Endothelial cell (in vitro differentiated cells): ENCODE measurements around the gene CALR. TPM values are rescaled to one million over a fixed set of nuclear protein-coding genes. Genes with fewer than 3 reads are reported as not detected.

Source experiments
- DNase-seq: peaks from one replicate; pipeline ENCODE4 v3.0.0; 2021; ENCODE audit warnings: low spot score
- H3K27ac Mint-ChIP-seq: one replicate; pipeline ENCODE4 v1.8.0; 2021; ENCODE audit warnings: mixed read lengths, inconsistent platforms; ENCODE audit not compliant: unreplicated experiment
- H3K27me3 Mint-ChIP-seq: one replicate; pipeline ENCODE4 v1.8.0; 2021; ENCODE audit warnings: mild to moderate bottlenecking, moderate library complexity, mixed read lengths, inconsistent platforms; ENCODE audit not compliant: unreplicated experiment
- H3K36me3 Mint-ChIP-seq: one replicate; pipeline ENCODE4 v1.8.0; 2021; ENCODE audit warnings: mild to moderate bottlenecking, low read depth, mixed read lengths, inconsistent platforms; ENCODE audit not compliant: unreplicated experiment
- H3K4me1 Mint-ChIP-seq: one replicate; pipeline ENCODE4 v1.8.0; 2021; ENCODE audit warnings: mild to moderate bottlenecking, mixed read lengths, inconsistent platforms; ENCODE audit not compliant: unreplicated experiment
- H3K4me3 Mint-ChIP-seq: one replicate; pipeline ENCODE4 v1.8.0; 2021; ENCODE audit warnings: mild to moderate bottlenecking, mixed read lengths, inconsistent platforms; ENCODE audit not compliant: unreplicated experiment
- H3K9me3 Mint-ChIP-seq: one replicate; pipeline ENCODE4 v1.8.0; 2021; ENCODE audit warnings: mixed read lengths, inconsistent platforms; ENCODE audit not compliant: unreplicated experiment
- total RNA-seq: library from RNA; stranded (reverse); fragmentation: NEBNext Ultra II Directional; extraction: Animal tissue kit (Norgen Biotek cat#: 25700); gene quantifications from one replicate; pipeline ENCODE4 v1.2.1, GENCODE V29; 2021; ENCODE audit not compliant: unreplicated experiment
- TF ChIP-seq, protein P1 (sequence below): fragments of 200-600 bp; sonication (generic); IDR thresholded peaks from one replicate; pipeline ENCODE4 v1.5.0; 2021; ENCODE audit warnings: antibody characterized with exemption; ENCODE audit not compliant: unreplicated experiment

Gene CALR
- total RNA-seq, 1 donor from 2014 or later = 963 TPM

DNA sequence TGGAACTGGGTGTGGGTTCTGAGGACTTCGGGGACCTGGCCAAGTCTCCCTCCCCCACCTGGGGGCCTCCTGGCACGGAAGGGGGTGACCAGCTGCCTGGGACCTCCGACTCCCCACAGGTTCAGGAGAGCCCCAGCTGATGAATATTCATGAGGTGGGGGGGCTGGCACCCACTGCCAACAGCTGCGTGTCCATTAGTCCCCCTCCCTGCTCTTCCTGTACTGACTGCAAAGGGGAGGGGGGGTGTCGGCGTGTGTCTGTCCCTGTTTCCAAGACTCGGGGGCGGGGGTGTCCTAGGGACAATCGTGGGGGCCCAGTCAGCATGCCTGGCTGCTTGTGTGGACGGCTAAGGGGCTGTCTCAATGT lies 46.3 kb downstream of the CALR start:
- no peak for DNase-seq
- H3K9me3 Mint-ChIP-seq = no peaks in the 10 kb centered on the region
- peaks cover 9% of the 10 kb centered on the region for H3K27me3 Mint-ChIP-seq
- TF ChIP-seq, protein P1, sequence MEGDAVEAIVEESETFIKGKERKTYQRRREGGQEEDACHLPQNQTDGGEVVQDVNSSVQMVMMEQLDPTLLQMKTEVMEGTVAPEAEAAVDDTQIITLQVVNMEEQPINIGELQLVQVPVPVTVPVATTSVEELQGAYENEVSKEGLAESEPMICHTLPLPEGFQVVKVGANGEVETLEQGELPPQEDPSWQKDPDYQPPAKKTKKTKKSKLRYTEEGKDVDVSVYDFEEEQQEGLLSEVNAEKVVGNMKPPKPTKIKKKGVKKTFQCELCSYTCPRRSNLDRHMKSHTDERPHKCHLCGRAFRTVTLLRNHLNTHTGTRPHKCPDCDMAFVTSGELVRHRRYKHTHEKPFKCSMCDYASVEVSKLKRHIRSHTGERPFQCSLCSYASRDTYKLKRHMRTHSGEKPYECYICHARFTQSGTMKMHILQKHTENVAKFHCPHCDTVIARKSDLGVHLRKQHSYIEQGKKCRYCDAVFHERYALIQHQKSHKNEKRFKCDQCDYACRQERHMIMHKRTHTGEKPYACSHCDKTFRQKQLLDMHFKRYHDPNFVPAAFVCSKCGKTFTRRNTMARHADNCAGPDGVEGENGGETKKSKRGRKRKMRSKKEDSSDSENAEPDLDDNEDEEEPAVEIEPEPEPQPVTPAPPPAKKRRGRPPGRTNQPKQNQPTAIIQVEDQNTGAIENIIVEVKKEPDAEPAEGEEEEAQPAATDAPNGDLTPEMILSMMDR = no peak
- no peak overlapping the region for H3K4me3 Mint-ChIP-seq
- peaks cover 5% of the 10 kb centered on the region for H3K4me1 Mint-ChIP-seq
- no peaks in the 10 kb centered on the region for H3K36me3 Mint-ChIP-seq
- H3K27ac Mint-ChIP-seq = no peak overlapping the region

DNA sequence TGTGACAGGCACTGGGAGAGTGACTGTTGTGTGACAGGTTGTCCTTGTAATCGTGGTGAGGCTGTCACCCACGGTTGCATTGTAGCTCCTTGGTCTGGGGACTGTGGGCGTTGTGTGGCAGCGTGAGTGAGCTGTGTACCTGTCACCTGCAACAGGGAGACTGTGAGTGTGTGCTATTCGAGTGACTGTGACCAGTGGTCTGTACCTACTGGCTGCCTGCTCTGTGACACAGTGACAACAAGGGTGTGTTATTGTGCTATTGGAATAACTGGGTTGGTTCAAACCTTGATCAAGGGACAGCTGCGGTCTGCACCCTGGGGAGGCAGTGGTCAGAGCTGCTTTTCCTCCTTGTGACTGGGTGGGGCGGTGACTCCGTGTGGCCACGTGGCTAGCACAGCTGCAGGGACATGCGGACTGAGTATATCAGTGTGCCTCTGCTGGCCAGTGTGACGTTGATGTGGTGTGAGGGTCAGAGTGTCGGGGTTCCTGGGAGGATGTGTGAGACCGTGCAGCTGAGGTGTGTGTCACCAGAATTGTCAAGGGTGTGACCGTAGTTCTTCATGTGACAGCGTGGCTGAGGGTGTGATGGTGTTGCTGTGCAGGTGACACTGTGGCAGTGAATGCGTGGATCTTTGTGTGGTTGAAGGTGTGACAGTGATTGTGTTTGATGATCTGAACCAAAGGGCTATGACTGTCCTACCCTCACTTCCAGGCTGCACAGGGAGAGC lies 46.8 kb downstream of the CALR start:
- DNase-seq = no peak
- Mint-ChIP-seq H3K27me3 (peaks cover 7% of the 10 kb centered on the region), H3K27ac (peak overlapping the region; percentile 15), H3K9me3 (no peaks in the 10 kb centered on the region), H3K4me3 (peak overlapping the region; percentile 22), H3K4me1 (peaks cover 5% of the 10 kb centered on the region), H3K36me3 (no peaks in the 10 kb centered on the region)
- TF ChIP-seq, protein P1 = no peak

DNA sequence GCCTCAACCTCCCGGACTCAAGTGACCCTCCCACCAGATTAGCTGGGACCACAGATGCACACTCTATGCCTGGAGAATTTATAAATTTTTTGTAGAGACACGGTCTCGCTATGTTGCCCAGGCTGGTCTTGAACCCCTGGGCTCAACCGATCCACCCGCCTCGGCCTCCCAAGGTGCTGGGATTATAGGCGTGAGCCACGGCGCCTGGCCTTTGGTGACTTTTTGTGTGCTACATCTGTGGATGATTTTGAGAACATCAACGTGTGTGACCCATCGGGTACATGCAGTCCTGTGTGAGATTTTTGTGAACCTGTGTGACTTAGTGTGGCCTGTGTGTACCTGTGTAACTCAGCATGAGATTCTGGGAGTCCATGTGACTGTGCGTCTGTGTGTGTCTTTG lies 48.3 kb downstream of the CALR start:
- TF ChIP-seq, protein P1 = no peak
- H3K27me3 Mint-ChIP-seq = peaks cover 13% of the 10 kb centered on the region
- H3K4me1 Mint-ChIP-seq = peaks cover 5% of the 10 kb centered on the region
- peak overlapping the region; percentile 0 for H3K27ac Mint-ChIP-seq
- DNase-seq = no peak
- no peaks in the 10 kb centered on the region for H3K36me3 Mint-ChIP-seq
- no peak overlapping the region for H3K4me3 Mint-ChIP-seq
- no peaks in the 10 kb centered on the region for H3K9me3 Mint-ChIP-seq

DNA sequence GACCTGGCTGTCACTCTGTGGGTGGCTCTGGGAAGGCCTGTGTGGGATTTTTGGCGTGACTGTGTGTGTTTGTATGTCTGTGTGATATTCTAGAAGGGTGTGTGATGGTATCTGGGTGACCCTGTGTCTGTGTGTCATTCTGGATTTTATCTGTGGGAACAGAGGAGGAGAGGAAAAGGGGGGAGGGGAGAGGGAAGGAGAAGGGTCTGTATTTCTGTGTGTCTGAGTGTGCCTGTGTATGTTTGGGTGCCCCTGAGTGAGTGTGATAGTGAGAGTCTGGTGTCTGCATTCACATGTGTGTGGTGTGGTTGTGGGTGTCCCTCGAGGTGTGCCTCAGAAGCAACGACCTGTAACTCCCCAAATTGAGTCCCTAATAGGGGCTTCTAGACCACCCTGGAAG lies 48.8 kb downstream of the CALR start:
- Mint-ChIP-seq H3K9me3 (no peaks in the 10 kb centered on the region), H3K27me3 (peaks cover 13% of the 10 kb centered on the region), H3K4me3 (no peak overlapping the region), H3K27ac (no peak overlapping the region), H3K36me3 (no peaks in the 10 kb centered on the region), H3K4me1 (peaks cover 5% of the 10 kb centered on the region)
- TF ChIP-seq, protein P1 = no peak
- DNase-seq = no peak

DNA sequence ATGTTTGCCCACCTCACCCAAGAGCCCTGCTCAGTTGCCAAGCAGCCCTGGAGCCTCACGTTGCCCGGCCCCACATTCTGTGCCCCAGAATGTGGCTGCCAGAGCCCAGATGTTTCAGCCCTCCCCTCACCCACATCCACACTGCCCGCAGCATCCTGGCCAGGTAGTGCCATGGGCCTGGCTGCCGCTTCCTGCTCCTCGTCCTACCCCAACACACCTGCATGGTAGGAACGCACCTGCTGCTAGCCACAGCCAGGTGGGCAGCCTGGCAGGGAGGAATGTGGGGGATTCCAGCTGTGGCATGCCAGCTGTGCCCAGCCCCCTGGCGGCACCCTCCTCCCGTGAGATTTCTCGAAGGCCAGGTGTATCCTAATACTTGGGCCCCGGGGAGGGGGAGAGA lies 49.4 kb downstream of the CALR start:
- Mint-ChIP-seq H3K4me1 (peaks cover 5% of the 10 kb centered on the region), H3K9me3 (no peaks in the 10 kb centered on the region)

More for the DNA sequence above, 49.4 kb downstream of the CALR start:
- DNase-seq = no peak
- no peak overlapping the region for H3K4me3 Mint-ChIP-seq
- H3K27me3 Mint-ChIP-seq = peaks cover 13% of the 10 kb centered on the region
- H3K36me3 Mint-ChIP-seq = no peaks in the 10 kb centered on the region
- no peak overlapping the region for H3K27ac Mint-ChIP-seq
- TF ChIP-seq, protein P1 = no peak
